Metanephros (tissue), 2 donors: ENCODE data around the gene ARPIN. TPM values are rescaled to one million over a fixed set of nuclear protein-coding genes. Genes with fewer than 3 reads are reported as not detected.

Experiments used
- small RNA-seq: library from RNA; depleted of rRNA; stranded (forward); fragments of <200 nt; gene quantifications from one replicate; pipeline ENCODE3, GENCODE V24; 2014; ENCODE audit warnings: low replicate concordance
- total RNA-seq: library from RNA; depleted of rRNA; stranded (reverse); fragments of >200 nt; gene quantifications from one replicate; pipeline ENCODE4 v1.2.3, GENCODE V29; 2014

Gene ARPIN
- 21.7 TPM for total RNA-seq

GRCh38 chr15:89912674-89913396, at the start of gene ARPIN:
TSS of gene ARPIN (minus strand) at chr15:89912952. CDS start at chr15:89912835, 117 bp downstream.

GRCh38 chr15:89893696-89894447, 18.9 kb downstream of the ARPIN start, which contains the start of gene AP3S2:
TSS of gene AP3S2 (minus strand) at chr15:89893994. CDS start at chr15:89893949, 45 bp downstream.

Small RNAs within 50 kb of the gene (small RNA-seq; reads per million reads assigned to genes)
- gene MIR5009 (not detected), gene MIR5094 (not detected), gene RNU6-1111P (not detected), gene RNU7-111P (not detected)

Other genes starting within 250 kb of the ARPIN start
- 11.3 TPM for gene PLIN1, start 233.6 kb downstream of the ARPIN start, total RNA-seq
- 11.7 TPM for gene PEX11A, start 222.2 kb downstream of the ARPIN start, total RNA-seq
- gene WDR93, start 222.1 kb downstream of the ARPIN start, total RNA-seq, result 1.6 TPM
- 1.3 TPM for gene MESP1, start 161.7 kb downstream of the ARPIN start, total RNA-seq
- 0.41 TPM for gene MESP2, start 136.6 kb downstream of the ARPIN start, total RNA-seq
- 64.5 TPM for gene ANPEP, start 98.1 kb downstream of the ARPIN start, total RNA-seq
- gene AP3S2, start 19.0 kb downstream of the ARPIN start, total RNA-seq, result 30.5 TPM
- gene ZNF710, start 88.4 kb upstream of the ARPIN start, total RNA-seq, result 14.9 TPM
- 191 TPM for gene IDH2, start 189.5 kb upstream of the ARPIN start, total RNA-seq